Inflammatory macrophage (primary cell): ENCODE measurements around the gene GALE.
"Not testable (repeated sequence)": the region's sequence is repeated elsewhere in the genome, so short reads cannot be mapped to it uniquely, and the experiment has no call there.

Experiments
- DNase-seq, 2 donors: peaks; one replicate each; pipeline ENCODE4 v3.0.0-alpha.2; 2020 to 2022

Gene GALE

DNA sequence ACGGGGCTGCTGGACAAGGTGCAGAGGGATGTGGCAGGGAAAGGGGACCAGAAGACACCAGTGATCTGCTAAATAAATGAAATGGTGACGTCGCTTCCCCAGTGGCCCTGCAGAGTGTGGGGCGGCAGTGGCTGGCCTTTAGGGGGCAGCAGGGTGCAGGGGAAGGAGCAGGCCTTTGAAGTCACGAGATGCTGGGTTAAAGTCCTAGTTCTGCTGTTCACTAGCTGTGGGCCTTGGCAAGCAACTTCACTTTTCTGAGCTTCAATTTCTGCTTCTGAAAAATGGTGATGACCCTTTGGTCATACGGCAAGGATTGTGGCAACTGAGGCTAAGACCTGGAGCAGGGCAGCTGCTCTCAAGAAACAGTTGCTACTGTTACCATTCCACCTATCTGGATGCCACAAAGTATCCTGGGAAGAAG lies 9.2 kb upstream of the GALE start:
- peak; percentile 95 for DNase-seq

DNA sequence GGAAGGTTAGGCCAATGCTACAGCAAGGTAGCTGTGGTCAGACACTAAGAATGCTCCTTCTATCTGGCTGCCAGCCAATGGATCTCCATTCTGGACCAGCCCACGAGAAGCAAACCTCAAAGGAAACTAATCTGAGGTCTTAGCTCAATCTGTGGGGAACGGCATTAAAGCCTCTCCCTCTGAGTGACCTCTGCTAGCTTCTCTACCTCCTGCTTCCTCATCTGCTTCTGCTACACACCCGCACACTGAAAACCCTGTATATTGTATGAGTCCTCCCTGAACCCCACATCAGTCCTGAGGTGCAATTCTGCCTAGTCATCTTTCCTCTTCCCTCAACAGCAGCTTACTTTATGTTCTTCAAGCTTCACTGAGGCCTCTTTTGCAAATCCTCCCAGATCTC lies 6.9 kb upstream of the GALE start:
- peak; percentile 43 to 45 for DNase-seq

DNA sequence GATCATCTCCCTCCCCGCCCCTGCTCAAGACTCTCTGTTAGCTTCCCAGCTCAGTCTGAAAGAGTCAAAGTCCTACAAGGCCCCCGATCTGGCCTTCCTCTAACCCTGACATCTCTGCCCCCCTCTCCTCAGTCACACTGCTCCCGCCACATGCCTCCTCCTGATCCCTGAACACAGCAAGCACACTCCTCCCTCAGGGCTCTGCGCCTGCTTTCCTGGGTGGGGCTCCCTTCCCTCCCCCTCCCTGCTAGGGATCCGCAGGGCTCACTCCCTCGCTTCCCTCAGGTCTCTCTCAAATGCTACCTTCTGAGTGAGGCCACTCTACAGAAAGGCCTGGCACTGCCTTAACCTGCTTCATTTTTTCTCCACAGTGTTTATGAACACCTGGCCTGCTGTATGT lies 5.7 kb upstream of the GALE start:
- no peak for DNase-seq

DNA sequence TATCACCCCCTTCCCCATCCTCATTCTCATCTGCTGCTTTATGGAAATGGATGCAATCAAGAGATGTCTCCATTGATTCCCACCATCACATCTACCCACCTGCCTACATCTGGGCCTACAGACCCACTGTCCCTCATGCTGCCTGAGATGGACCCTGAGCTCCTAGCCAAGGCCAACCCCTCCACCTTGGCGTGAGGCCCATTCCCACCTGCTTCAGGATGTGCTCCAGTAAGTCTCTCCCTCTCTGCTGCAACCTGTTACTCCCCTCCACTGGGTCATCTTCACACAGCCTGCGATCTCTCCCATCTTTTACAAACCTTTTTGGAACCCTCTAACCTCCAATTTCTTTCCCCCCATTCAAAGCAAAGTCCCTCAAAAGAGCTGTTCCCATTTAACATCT lies 4.5 kb upstream of the GALE start:
- no peak for DNase-seq

DNA sequence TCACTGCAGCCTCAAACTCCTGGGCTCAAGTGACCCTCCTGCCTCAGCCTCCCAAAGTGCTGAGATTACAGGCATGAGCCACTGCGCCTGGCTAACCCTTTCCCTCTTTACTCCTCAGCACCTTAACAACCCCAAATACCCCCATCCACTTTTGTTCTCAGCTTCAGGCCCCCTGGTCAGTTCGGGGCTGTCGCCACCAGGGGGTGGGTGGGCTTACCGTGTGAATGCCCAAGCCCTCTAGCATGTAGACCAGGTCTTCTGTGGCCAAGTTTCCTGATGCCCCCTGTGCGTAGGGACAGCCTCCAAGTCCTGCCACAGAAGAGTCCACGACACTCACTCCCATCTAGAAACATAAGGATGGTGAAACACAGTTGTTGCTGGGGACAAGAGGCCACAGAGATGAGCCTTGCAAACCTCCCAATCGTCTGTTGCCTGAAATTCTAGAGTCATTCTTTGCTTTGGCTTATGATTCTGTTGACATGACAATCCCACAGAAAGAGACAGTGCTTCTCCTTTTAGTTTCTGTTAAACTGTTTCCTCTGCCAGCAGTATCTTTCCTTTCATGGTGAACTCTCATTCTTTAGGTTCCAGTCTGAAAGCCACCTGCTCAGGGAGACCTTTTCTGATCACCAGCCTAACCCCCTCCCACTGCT lies 3.8 kb upstream of the GALE start:
- DNase-seq = peak; percentile 42 to 55

DNA sequence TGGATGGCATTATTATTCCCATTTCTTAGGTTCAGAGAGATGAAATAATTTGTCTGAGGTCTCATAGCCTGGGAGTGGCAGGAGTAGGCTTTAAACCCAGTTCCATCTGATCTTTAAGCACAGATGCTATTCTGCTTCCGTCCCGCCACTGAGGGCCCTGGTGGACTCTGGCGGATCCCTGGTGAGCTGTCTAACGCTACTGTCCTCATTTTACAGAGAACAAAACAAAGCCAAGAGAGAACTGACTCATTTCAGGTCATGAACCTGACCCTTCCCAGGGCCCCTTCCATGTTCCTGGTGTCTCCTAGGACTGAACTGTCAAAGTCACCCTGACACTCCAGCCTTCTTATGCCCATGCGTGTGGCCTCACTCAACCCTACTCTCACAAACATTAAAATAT lies 3.1 kb upstream of the GALE start:
- DNase-seq = no peak

DNA sequence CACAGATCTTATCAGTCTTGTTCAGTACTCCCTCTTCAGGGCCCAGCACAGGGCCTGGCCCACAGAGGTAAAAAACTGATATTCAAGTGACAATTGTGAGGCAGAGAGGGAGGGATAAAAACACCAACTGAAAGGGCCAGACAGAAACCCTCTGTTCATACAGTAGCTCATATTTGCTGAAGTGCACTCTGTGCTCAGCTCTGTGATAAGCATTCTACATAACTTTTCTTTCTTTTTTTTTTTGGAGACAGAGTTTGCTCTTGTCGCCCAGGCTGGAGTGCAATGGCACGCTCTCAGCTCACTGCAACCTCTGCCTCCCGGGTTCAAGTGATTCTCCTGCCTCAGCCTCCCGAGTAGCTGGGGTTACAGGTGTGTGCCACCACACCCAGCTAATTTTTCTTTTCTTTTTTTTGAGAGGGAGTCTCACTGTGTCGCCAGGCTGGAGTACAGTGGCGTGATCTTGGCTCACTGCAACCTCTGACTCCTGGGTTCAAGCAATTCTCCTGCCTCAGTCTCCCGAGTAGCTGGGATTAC lies 2.3 kb upstream of the GALE start:
- not testable (repeated sequence) for DNase-seq

DNA sequence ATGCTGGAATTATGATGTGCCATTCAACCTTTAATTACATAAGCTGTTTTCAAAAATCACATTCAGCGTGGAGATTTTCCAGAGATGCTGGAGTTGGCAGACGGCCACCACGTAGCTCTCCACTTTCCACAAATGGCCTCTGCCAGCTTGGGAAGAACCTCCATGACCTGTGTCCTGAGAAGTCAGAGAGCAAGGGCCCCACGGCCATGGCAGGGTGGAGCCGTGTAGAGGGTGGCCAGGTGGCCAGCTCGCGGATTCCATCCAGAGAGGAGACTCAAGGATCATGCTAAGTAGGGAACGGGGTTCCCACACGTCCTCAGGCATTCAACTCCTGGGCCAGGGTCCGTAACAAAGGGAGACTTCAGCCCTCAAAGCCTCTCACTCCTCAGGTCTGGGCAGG lies 1.3 kb upstream of the GALE start:
- DNase-seq = no peak

DNA sequence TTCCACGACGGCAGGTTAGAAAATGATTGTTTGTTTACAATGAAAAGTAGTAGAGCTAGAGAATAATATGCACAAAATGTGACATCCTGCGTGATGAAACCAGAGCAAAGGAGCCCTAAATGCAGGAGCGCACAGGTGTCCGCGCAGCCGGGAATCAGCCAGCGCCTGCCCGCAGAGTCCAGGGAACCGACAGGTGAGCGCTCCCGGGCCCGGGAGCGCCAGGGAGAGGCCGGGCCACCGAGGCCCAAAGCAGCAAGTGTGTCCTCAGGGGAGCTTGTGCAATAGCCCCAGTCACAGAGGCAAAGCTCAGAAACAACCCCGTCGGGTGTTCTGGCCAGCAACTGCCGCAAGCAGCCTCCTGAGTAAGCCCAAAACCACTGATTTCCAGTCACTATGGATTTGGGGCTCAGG lies 789 bp upstream of the GALE start:
- DNase-seq = no peak

DNA sequence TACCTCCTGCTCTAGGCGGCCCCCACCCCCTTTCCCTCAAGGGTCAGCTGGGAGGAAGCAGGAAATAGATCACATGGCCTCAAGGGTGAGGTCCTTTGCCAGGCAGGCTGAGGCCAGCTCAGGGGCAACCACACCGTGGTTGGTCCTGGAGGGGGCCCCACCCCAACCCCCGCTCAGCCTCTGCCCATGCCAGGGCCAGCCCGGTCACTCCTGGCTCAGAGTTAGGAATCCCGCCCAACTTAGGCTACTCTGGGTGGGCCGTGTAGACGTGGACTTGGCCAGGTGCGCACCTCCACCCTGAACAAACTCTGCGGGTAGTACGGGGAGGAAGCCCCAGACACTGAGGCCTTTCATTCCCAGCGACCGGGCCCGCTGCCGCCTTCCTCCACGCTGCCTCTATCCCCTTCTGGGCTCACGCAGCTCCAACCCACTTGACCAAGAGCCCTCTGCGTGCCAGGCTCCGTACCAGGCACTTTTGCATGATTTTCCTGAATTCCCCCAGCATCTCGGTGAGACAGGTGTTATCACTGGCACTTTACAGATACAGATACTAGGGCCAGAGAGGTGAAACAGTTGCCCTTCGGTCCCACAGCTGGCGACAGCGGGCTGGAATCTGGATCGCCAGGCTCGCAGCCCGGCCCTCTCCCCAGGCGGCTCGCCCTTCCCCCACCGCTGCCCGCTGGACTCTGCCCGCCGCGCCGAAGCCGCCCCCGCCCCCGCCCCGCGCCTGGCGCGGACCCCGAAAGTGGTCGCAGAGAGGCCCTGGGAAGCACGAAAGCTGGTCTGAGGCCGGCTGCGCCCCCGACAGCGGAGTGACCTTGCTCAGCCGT lies 769 bp downstream of the GALE start:
- peak; percentile 48 to 57 for DNase-seq

DNA sequence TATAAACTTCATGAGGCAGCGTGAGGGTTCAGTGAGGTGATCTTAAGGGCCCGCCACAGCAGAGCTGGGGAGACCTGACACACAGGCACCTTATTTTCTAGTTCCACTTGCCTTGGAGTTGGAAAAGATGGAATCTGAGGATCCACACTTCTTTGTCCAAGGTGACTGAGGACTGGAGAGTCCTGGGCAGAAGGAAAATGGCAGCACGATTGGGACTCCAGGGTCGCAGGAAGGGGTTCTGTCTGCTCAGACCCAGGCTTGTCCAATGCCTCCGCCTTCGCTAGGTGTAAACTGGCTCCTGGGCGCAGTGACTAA lies 1.3 kb downstream of the GALE start:
- DNase-seq = no peak

DNA sequence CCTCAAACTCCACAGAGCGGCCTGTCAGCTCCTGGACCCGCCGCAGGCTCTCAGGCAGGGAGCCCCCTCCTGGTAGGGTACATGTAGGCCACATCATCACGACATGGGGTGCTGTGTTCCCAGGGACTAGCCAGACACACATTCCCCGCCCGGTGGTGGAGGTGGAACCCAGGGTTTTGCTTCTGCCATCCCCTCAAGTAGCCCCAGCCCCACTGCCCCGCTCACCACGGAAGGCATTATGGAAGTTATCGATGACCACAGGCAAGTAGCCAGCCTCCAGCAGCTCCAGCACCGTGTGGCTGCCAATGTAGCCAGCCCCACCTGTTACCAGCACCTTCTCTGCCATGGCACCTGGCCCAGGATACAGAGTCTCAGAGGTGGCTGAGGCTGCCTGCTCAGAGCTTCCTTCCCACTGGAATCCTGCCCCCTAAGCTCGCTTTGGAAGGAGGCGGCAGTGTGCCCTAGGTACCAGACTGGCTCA lies 1.9 kb downstream of the GALE start:
- no peak for DNase-seq

DNA sequence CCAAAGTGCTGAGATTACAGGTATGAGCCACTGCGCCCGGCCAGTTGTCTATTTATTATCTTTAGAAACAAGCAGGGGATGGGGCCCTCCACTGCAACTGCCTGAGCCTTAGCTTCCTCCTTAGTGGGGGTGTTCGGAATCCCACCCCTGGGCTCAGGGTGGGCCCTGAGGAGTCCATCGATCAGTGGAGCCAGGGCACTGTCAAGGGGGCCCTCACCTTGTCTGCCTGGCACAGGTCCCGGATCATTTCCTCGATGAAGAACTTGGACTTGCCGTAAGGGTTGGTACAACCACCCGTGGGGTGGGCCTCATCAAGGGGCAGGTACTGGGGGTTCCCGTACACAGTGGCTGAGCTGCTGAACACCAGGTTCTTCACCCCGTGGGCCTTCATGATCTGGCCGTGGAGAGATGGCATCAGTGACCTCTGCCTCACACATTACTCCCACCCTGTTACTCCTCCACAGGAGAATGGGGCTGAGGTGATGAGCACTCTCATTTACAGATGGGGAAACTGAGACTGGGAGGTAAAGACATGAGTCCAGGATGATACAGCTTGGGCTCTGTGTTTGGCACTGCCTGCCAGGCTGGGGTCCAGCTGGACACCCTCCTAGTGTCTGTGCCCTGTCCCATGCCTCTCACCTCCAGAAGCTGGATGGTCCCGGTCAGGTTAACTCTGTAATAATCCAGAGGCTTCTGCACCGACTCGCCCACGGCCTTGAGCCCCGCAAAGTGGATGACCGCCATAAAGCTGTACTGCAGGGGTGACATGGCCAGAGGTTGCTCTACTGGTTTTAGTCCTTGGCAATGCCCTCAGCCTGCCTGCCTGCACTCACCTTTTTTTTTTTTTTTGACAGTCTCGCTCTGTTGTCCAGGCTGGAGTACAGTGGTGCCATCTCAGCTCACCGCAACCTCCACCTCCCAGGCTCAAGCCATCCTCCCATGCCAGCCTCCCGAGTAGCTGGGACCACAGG lies 2.8 kb downstream of the GALE start:
- no peak for DNase-seq

DNA sequence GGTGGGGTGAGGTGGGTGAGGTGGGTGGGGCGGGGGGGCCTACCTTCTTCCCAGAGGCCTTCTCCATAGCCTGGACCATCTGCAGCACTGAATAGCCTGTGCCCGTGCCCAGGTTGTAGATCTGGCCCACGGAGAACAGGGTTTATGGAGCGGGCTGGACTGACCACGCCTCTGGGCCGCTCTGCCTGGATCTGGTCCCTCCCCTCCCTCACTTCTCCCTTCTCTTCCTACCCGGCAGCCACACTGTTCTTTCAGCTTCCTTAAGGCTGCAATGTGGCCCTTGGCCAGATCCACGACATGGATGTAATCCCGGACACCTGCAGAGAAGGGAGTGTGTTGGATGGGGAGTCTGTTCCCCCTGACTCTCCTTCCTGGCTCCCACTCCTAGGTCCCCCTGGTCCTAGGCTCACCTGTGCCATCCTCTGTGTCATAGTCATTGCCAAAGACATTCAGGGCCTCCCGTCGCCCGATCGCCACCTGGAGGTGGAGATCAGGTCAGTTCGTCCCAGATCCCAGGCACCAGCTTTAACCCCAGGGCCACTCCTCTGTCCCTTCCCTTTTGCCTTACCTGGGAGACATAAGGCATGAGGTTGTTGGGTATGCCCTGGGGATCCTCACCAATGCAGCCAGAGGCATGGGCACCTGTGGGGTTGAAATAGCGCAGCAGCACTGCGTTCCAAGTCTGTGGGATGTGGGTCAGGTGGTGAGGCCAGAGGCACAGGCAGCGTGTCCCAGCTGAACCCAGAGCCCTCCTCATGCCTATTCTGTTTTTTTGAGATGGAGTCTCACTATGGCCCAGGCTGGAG lies 3.9 kb downstream of the GALE start:
- no peak for DNase-seq

DNA sequence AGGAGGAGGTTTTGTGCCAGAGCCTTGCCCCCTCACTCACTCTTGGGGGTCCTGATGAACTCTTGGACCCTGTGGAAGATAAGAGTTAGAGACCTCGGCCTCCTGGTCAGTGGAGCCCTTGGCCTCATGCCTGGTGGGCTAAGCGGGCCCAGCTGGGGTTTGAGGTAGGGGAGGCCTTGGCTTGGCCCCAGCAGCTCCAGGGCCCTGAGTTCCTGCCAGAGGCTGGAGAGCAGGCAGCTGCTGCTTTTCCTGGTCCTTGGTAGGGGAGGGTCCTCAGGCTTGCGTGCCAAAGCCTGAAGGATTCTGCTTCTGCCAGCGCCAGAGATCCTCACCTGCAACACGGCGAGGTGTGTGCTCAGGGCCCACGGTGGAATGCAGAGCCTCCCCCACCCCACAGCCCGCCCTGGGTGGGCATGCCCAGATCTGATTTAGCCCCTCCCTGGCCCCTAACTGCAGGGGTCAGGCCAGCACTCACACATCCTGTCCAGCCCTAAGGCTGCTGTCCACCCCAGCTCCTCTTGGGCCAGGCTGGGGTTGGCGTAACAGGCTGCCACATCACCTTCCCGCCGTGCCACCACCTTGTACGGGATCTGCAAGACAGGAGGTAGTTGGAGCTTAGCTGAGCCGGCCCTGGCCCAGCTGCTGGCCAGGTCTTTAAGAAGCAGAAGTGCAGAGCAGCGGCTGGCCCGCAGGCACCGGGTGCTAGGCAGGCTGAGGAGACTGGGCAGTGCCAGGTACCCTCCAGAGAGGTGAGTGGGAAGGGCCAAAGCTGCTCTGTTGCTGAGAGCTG lies 4.7 kb downstream of the GALE start:
- no peak for DNase-seq

DNA sequence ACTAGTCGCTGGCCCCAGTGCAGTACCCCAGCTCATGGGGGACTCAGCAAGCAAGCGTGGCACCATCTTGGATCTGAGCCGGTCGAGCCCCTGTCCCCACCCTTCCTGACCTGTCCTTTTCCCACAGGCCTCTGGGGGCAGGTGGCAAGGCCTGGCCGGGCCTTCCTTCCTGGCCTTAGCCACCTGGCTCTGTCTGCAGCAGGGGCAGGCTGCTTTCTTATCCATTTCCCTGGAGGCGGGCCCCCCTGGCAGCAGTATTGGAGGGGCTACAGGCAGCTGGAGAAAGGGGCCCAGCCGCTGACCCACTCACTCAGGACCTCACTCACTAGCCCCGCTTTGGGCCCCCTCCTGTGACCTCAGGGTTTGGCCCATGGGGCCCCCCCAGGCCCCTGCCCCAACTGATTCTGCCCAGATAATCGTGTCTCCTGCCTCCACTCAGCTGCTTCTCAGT lies 5.8 kb downstream of the GALE start:
- DNase-seq = not testable (repeated sequence)

DNA sequence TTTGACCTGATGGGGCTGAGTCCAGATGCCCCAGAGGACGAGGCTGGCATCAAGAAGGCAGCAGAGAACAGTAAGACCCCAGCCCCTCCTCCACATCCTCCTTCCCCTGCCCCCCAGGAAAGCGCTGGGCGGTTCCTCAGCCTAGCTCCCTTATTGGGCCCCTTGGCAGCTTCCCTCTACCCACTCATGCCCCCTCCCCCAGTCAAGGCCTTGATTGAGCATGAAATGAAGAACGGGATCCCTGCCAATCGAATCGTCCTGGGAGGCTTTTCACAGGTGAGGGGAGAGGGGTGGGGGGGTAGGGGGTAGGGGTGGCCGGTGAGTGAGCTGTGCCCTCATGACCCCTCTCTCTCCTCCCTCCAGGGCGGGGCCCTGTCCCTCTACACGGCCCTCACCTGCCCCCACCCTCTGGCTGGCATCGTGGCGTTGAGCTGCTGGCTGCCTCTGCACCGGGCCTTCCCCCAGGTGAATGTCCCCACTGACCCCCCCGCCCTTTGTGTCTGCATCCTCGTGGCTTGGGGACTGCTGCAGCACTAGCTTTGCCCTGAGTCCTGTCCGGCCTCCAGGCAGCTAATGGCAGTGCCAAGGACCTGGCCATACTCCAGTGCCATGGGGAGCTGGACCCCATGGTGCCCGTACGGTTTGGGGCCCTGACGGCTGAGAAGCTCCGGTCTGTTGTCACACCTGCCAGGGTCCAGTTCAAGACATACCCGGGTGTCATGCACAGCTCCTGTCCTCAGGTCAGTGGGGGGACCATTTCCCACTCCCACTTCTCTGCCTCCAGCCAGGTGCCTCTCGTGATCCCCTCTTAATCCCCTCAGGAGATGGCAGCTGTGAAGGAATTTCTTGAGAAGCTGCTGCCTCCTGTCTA lies 6.5 kb downstream of the GALE start:
- no peak for DNase-seq

DNA sequence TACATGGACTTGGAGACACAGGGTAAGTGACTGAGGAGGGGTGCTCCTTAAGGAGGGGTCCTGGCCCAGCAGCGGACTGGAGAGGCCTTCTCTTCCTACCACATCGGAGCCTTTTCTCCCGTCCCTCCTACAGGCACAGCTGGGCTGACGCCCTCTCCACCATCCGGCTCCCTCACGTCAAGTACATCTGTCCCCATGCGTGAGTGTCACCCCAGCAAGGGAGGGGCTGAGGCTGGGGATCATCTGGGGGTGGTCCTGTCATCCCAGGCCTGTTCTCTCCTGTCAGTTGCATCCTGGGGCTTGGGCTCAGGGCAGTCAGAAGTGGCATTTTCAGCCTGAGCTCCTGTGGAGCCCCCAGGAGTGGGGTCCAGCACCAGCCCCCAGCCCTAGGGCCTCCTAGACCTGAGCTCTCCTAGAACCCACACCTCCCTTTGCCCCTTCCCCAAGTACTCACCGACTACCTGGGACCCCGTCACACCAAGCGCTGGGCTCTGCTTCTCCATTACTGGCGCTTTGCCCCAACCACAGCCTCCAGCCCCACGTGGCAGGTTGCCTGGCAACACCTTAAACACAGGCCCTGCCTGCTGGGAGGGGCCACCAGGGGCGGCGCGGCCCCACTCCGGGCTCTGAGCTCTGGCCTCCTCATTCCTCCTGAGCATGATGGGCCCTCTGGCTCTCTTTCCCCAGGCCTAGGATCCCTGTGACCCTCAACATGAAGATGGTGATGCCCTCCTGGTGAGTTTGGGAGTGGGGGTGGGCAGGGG lies 7.4 kb downstream of the GALE start:
- no peak for DNase-seq
